ENCODE measurements around the gene CSF1.

The CSF1 gene

GRCh38 chr1:109930252-109930993 lies 19.8 kb downstream of the CSF1 start:
- no peak for DNase-seq (ENCODE audit: low spot score)
- no peak for TF ChIP-seq CTCF (IDR thresholded peaks at IDR 0.05; ENCODE audit: extremely low read depth, insufficient read depth, missing control alignments)
- in situ Hi-C loops (cut with MboI; ENCODE audit: low pct_unique_long_range_greater_than_20kb, low sequenced_read_pairs, unreplicated experiment): no loop called here

GRCh38 chr1:109931189-109931731 lies 20.6 kb downstream of the CSF1 start:
- TF ChIP-seq CTCF (IDR thresholded peaks at IDR 0.05; ENCODE audit: extremely low read depth, insufficient read depth, missing control alignments): no peak
- DNase-seq (ENCODE audit: low spot score): no peak
- in situ Hi-C loops (cut with MboI; ENCODE audit: low pct_unique_long_range_greater_than_20kb, low sequenced_read_pairs, unreplicated experiment): no loop called here

- DNase-seq (ENCODE audit: low spot score): no peak
- TF ChIP-seq CTCF (IDR thresholded peaks at IDR 0.05; ENCODE audit: extremely low read depth, insufficient read depth, missing control alignments): no peak
- in situ Hi-C loops (cut with MboI; ENCODE audit: low pct_unique_long_range_greater_than_20kb, low sequenced_read_pairs, unreplicated experiment): no loop called here
Measured at GRCh38 chr1:109931911-109932636, 21.4 kb downstream of the CSF1 start.

- TF ChIP-seq CTCF (IDR thresholded peaks at IDR 0.05; ENCODE audit: extremely low read depth, insufficient read depth, missing control alignments): no peak
- in situ Hi-C loops (cut with MboI; ENCODE audit: low pct_unique_long_range_greater_than_20kb, low sequenced_read_pairs, unreplicated experiment): no loop called here
- no peak for DNase-seq (ENCODE audit: low spot score)
Measured at GRCh38 chr1:109932679-109933078, 22.0 kb downstream of the CSF1 start.

- in situ Hi-C loops (cut with MboI; ENCODE audit: low pct_unique_long_range_greater_than_20kb, low sequenced_read_pairs, unreplicated experiment): no loop called here
Measured at GRCh38 chr1:109933856-109934711, 23.4 kb downstream of the CSF1 start.

More at GRCh38 chr1:109933856-109934711, 23.4 kb downstream of the CSF1 start:
- TF ChIP-seq CTCF (IDR thresholded peaks at IDR 0.05; ENCODE audit: extremely low read depth, insufficient read depth, missing control alignments): no peak
- DNase-seq (ENCODE audit: low spot score): peak; percentile 12
